NCI-H2227 treated with DMSO at 0.1 percent for 48 hours (cell line): ENCODE results near the gene SEPTIN1.

Experiments
- DNase-seq: peaks from one replicate; lab custom pipeline; 2025; lab: John Stamatoyannopoulos, UW

SEPTIN1 gene

GRCh38 chr16:30382111-30382881, at the start of gene SEPTIN1:
Gene SEPTIN1, minus strand, starts transcription at chr16:30382561. Its CDS starts 19 bp downstream, at chr16:30382542.
- no peak for DNase-seq

- no peak for DNase-seq
Observed at GRCh38 chr16:30430428-30430970, 48.1 kb upstream of the SEPTIN1 start.

GRCh38 chr16:30429678-30430427, 47.5 kb upstream of the SEPTIN1 start, which contains the start of gene DCTPP1:
Gene DCTPP1, minus strand, starts transcription at chr16:30430030. Its CDS starts 50 bp downstream, at chr16:30429980.
- peak; percentile 99 for DNase-seq

- no peak for DNase-seq
Observed at GRCh38 chr16:30429418-30429677, 47.0 kb upstream of the SEPTIN1 start.

- DNase-seq = no peak
Observed at GRCh38 chr16:30428055-30428454, 45.7 kb upstream of the SEPTIN1 start.

- DNase-seq = no peak
Observed at GRCh38 chr16:30421010-30421409, 38.6 kb upstream of the SEPTIN1 start.

- DNase-seq = no peak
Observed at GRCh38 chr16:30418350-30419181, 36.2 kb upstream of the SEPTIN1 start.

GRCh38 chr16:30417529-30418349, 35.4 kb upstream of the SEPTIN1 start:
- peak; percentile 94 for DNase-seq

GRCh38 chr16:30416624-30417528, 34.5 kb upstream of the SEPTIN1 start:
- no peak for DNase-seq

- DNase-seq = no peak
Observed at GRCh38 chr16:30416047-30416603, 33.8 kb upstream of the SEPTIN1 start.

GRCh38 chr16:30414159-30414558, 31.8 kb upstream of the SEPTIN1 start:
- DNase-seq = no peak

- DNase-seq = no peak
Observed at GRCh38 chr16:30413112-30413806, 30.9 kb upstream of the SEPTIN1 start.

GRCh38 chr16:30409125-30410060, 27.0 kb upstream of the SEPTIN1 start:
- DNase-seq = peak; percentile 88

- no peak for DNase-seq
Observed at GRCh38 chr16:30407804-30408534, 25.6 kb upstream of the SEPTIN1 start.

- DNase-seq = peak; percentile 93
Observed at GRCh38 chr16:30407102-30407803, 24.9 kb upstream of the SEPTIN1 start, which contains the start of gene ZNF771. Gene ZNF771, plus strand, starts transcription at chr16:30407606. Its CDS starts 448 bp downstream, at chr16:30408054.

- no peak for DNase-seq
Observed at GRCh38 chr16:30406795-30407101, 24.4 kb upstream of the SEPTIN1 start.
